A549 (cell line): ENCODE measurements around the gene CARD11. TPM values are rescaled to one million over a fixed set of nuclear protein-coding genes. Genes with fewer than 3 reads are reported as not detected.
A peak's percentile ranks its signal among the peaks of the same experiment; 100 is the strongest.

Experiments used
- ATAC-seq, 2 experiments: fragments of 200-7000 bp in 1 of 2; fragments of >200 bp in 1 of 2; cut with Nextera tagmentation in 1 of 2; cut with Tn5 transposase in 1 of 2; 3 replicates each; pipeline versions ENCODE4 v1.8.0 to v1.9.1; 2018 to 2020; ENCODE audit warnings: mild to moderate bottlenecking in 1 of 2, moderate library complexity in 1 of 2
- CTCF ChIA-PET: fragments of 300-600 bp; sonication (Branson Sonifier 250); formaldehyde crosslinking; extraction: SDS; loops from one replicate; lab custom pipeline; 2021; ENCODE audit warnings: antibody characterized with exemption, inconsistent platforms; lab: Yijun Ruan, JAX
- POLR2A ChIA-PET: fragments of 350-600 bp; formaldehyde crosslinking; extraction: SDS; loops from one replicate; lab custom pipeline; 2021; ENCODE audit warnings: antibody characterized with exemption, inconsistent platforms; lab: Yijun Ruan, JAX
- DNase-seq, 2 experiments: peaks; one replicate each; pipeline versions ENCODE4 v3.0.0 to v3.0.0-alpha.2; 2011 to 2016; ENCODE audit warnings: low read depth in 1 of 2, low spot score in 1 of 2
- FAIRE-seq: peaks from 2 replicates; lab custom pipeline; 2011; peaks lifted over from hg19 to GRCh38; lab: Jason Lieb, UNC
- H3K27ac ChIP-seq, 2 experiments: fragments of >200 bp; sonication (Bioruptor Twin); formaldehyde crosslinking; 3 replicates each; pipeline ENCODE4 v1.5.1; 2016 to 2017
- H3K4me1 ChIP-seq: fragments of >200 bp; sonication (Bioruptor Twin); formaldehyde crosslinking; 3 replicates; pipeline ENCODE4 v1.6.1; 2016
- H3K4me2 ChIP-seq: fragments of >200 bp; sonication (Bioruptor Twin); formaldehyde crosslinking; 3 replicates; pipeline ENCODE4 v1.6.1; 2016
- H3K4me3 ChIP-seq: fragments of >200 bp; sonication (Bioruptor Twin); formaldehyde crosslinking; 3 replicates; pipeline ENCODE4 v1.5.1; 2016
- H3K9me3 ChIP-seq: fragments of >200 bp; sonication (Bioruptor Twin); formaldehyde crosslinking; 3 replicates; pipeline ENCODE4 v1.6.1; 2016
- CHD4 ChIP-seq: fragments of 200-600 bp; sonication (generic); IDR thresholded peaks from 2 replicates; pipeline ENCODE4 v1.6.1; 2016; ENCODE audit warnings: antibody characterized with exemption, mild to moderate bottlenecking, borderline replicate concordance
- EHMT2 ChIP-seq: fragments of 200-600 bp; sonication (generic); IDR thresholded peaks from 2 replicates; pipeline ENCODE4 v1.6.1; 2016; ENCODE audit warnings: antibody characterized with exemption, low read depth, mild to moderate bottlenecking, moderate library complexity
- ESRRA ChIP-seq: fragments of 150-350 bp; IDR thresholded peaks from 2 replicates; pipeline ENCODE4 v1.6.1; 2014; ENCODE audit warnings: mild to moderate bottlenecking, low read length, borderline replicate concordance
- FOSB ChIP-seq: fragments of 250-450 bp; sonication (Bioruptor Pico); IDR thresholded peaks from 2 replicates; pipeline ENCODE4 v1.5.0; 2020; ENCODE audit warnings: mild to moderate bottlenecking, moderate library complexity
- HDAC2 ChIP-seq: fragments of 200-600 bp; sonication (generic); IDR thresholded peaks from 2 replicates; pipeline ENCODE4 v1.6.1; 2016
- HEYL ChIP-seq: fragments of 250-450 bp; sonication (Bioruptor Pico); IDR thresholded peaks from 2 replicates; pipeline ENCODE4 v1.8.0; 2021; ENCODE audit warnings: mild to moderate bottlenecking, moderate library complexity
- HOXB5 ChIP-seq: fragments of 250-450 bp; sonication (Bioruptor Pico); IDR thresholded peaks from 2 replicates; pipeline ENCODE4 v1.5.0; 2020; ENCODE audit warnings: mild to moderate bottlenecking, moderate library complexity
- MAFK ChIP-seq: fragments of 450-650 bp; IDR thresholded peaks from 2 replicates; pipeline ENCODE4 v1.6.1; 2014; ENCODE audit not compliant: partially characterized antibody
- MAZ ChIP-seq: fragments of 150-350 bp; IDR thresholded peaks from 2 replicates; pipeline ENCODE4 v1.6.1; 2014; ENCODE audit warnings: antibody characterized with exemption, low read depth, low read length, borderline replicate concordance
- MYC ChIP-seq: IDR thresholded peaks from 2 replicates; pipeline ENCODE4 v1.6.1; 2012; ENCODE audit warnings: mild to moderate bottlenecking, inconsistent platforms, low read length, improper control_type of control experiment, borderline replicate concordance
- RAD21 ChIP-seq, 2 experiments: fragments of >200 bp in 1 of 2; sonication (Bioruptor Twin) in 1 of 2; formaldehyde crosslinking in 1 of 2; IDR thresholded peaks in 1 of 2; conservative IDR thresholded peaks in 1 of 2; 2 replicates in 1 of 2; 3 replicates in 1 of 2; pipeline ENCODE4 v1.6.1; 2012 to 2018; ENCODE audit warnings: inconsistent platforms in 1 of 2
- RNF2 ChIP-seq: fragments of 200-600 bp; sonication (generic); IDR thresholded peaks from 2 replicates; pipeline ENCODE4 v1.6.1; 2016; ENCODE audit warnings: low read depth, mild to moderate bottlenecking, antibody characterized with exemption, moderate library complexity, borderline replicate concordance
- SREBF2 ChIP-seq: fragments of 450-650 bp; IDR thresholded peaks from 2 replicates; pipeline ENCODE4 v1.6.1; 2014; ENCODE audit warnings: mild to moderate bottlenecking, moderate library complexity
- TP53 ChIP-seq: fragments of 250-450 bp; sonication (Bioruptor Pico); IDR thresholded peaks from 2 replicates; pipeline ENCODE4 v1.5.0; 2021; ENCODE audit warnings: mild to moderate bottlenecking, moderate library complexity
- ZFP36 ChIP-seq: fragments of 450-650 bp; IDR thresholded peaks from 2 replicates; pipeline ENCODE4 v1.6.1; 2014; ENCODE audit warnings: borderline replicate concordance; ENCODE audit not compliant: partially characterized antibody
- ZNF302 ChIP-seq: fragments of 250-450 bp; sonication (Bioruptor Pico); IDR thresholded peaks from 2 replicates; pipeline ENCODE4 v1.9.0; 2021; ENCODE audit warnings: inconsistent platforms, mild to moderate bottlenecking, moderate library complexity
- ZSCAN20 ChIP-seq: fragments of 250-450 bp; sonication (Bioruptor Pico); IDR thresholded peaks from 2 replicates; pipeline ENCODE4 v1.8.0; 2022; ENCODE audit warnings: mild to moderate bottlenecking, moderate library complexity
- WGBS: methylation state at CpG from one replicate; pipeline ENCODE4 v1.1.6; 2017; ENCODE audit errors: missing lambda C conversion rate; 5-methylcytosine and 5-hydroxymethylcytosine counted together
- polyA plus RNA-seq, 4 experiments: library from polyadenylated mRNA; depleted of rRNA in 3 of 4; stranded (reverse); fragments of >200 nt; fragmentation: RNase III in 1 of 4; extraction: RNeasy Plus Mini Kit Qiagen cat#74134 plus additional on column Dnase treatment in 1 of 4; gene quantifications; 2 replicates in 3 of 4; 3 replicates in 1 of 4; pipeline ENCODE4 v1.2.3, GENCODE V29; 2011 to 2017
- TF ChIP-seq, protein P1 (sequence below): IDR thresholded peaks from 2 replicates; pipeline ENCODE4 v1.6.1; 2012
- TF ChIP-seq, protein P2 (sequence below): fragments of 150-350 bp; IDR thresholded peaks from 2 replicates; pipeline ENCODE4 v1.6.1; 2014; ENCODE audit warnings: low read depth, mild to moderate bottlenecking, low read length
- TF ChIP-seq, protein P3 (sequence below): fragments of 450-650 bp; IDR thresholded peaks from 2 replicates; pipeline ENCODE4 v1.6.1; 2014; ENCODE audit warnings: antibody characterized with exemption
- TF ChIP-seq, protein P4 (sequence below): fragments of >200 bp; sonication (Bioruptor Twin); formaldehyde crosslinking; IDR thresholded peaks from 3 replicates; pipeline ENCODE4 v1.6.1; 2016
- TF ChIP-seq, protein P5 (sequence below): fragments of >200 bp; sonication (Bioruptor Twin); formaldehyde crosslinking; IDR thresholded peaks from 2 replicates; pipeline ENCODE4 v1.6.1; 2016
- TF ChIP-seq, protein P6 (sequence below): fragments of 200-600 bp; sonication (generic); IDR thresholded peaks from 2 replicates; pipeline ENCODE4 v1.6.1; 2016; ENCODE audit warnings: antibody characterized with exemption, mild to moderate bottlenecking, moderate library complexity
- TF ChIP-seq, protein P7 (sequence below): fragments of >200 bp; sonication (Bioruptor Twin); formaldehyde crosslinking; IDR thresholded peaks from 3 replicates; pipeline ENCODE4 v1.5.1; 2016

CARD11 gene
- polyA plus RNA-seq, 2 of the 4 experiments (the other 2 are of a cell fraction), result 0.48 to 1.1 TPM

DNA sequence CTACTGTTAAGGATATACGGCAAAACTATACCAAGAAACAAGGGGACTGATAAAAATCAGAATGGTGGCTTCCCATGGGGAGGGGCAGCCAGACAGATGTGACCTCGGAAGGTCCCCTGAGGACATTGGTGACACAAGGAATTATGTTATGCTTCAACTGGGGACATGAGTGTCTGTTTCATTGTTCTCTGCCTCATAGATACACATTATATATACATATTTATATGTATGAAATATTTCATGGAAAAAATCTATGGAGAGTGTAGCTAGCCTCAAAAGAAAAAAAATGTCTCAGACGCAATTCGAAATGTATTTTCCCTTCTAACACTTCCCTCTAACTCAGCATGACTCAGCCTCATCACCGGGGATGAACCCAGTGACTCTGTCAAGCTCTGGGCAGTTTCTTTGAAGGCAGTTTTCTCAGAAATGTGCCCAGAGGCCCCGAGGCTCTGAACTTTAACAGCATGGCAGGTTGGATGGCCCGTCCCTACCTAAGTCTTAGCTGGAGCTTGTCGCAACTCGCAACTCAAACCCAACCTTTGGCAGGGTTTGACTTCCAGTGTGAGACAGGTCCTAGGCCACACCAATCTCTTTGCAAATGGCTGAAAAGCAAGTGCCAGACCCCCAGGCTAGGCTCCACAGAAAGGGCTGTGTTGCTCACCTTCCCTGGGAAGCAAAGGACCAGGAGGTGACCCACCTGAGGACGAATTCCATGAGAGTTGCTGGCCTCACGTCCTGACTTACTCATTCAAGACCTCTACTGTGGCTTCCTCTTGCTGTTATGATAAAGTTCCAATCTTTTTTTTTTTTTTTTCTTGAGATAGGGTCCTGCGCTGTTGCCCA is 86.9 kb downstream of the CARD11 start (continued):
- no peak for TF ChIP-seq ZNF302
- TF ChIP-seq, protein P1, sequence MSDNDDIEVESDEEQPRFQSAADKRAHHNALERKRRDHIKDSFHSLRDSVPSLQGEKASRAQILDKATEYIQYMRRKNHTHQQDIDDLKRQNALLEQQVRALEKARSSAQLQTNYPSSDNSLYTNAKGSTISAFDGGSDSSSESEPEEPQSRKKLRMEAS, result peak; percentile 64
- TF ChIP-seq, protein P2, sequence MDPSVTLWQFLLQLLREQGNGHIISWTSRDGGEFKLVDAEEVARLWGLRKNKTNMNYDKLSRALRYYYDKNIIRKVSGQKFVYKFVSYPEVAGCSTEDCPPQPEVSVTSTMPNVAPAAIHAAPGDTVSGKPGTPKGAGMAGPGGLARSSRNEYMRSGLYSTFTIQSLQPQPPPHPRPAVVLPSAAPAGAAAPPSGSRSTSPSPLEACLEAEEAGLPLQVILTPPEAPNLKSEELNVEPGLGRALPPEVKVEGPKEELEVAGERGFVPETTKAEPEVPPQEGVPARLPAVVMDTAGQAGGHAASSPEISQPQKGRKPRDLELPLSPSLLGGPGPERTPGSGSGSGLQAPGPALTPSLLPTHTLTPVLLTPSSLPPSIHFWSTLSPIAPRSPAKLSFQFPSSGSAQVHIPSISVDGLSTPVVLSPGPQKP, result no peak

DNA sequence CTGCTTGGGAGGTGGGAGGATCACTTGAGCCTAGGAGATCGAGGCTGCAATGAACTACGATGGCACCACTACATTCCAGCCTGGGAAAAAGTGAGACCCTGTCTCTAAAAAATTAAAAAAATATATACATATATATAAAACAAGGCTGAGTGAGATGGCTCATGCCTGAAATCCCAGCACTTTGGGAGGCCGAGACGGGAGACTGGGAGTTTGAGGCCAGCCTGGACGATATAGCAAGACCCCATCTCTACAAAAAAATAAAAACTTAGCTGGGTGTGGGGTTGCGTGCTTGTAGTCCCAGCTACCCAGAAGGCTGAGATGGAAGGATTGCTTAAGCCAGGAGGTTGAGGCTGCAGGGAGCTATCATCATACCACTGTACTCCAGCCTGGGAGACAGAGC is 87.6 kb downstream of the CARD11 start:
- no peak for ATAC-seq
- ChIA-PET POLR2A (interaction anchor here (1.0 kb wide), 1 partner anchor 22 kb away, joined by 3 read pairs; no protein-coding TSS in a partner anchor), CTCF (interaction anchor here (1.1 to 1.2 kb wide), 2 partner anchors 198 to 344 kb away, joined by 3 to 4 read pairs; no protein-coding TSS in a partner anchor)
- peak overlapping the region; percentile 51 for H3K4me2 ChIP-seq
- no peak for FAIRE-seq
- WGBS, result 98% methylated on average over 6 of the region's 6 CpGs
- peak overlapping the region; percentile 74 to 91 for H3K27ac ChIP-seq
- peaks cover 14% of the 10 kb centered on the region for H3K4me1 ChIP-seq
- TF ChIP-seq FOSB (CRISPR knock-in tag) (no peak), TP53 (no peak), HEYL (no peak), SREBF2 (no peak), MAZ (no peak), HOXB5 (CRISPR knock-in tag) (no peak), CHD4 (no peak), HDAC2 (no peak)
- TF ChIP-seq, protein P3, sequence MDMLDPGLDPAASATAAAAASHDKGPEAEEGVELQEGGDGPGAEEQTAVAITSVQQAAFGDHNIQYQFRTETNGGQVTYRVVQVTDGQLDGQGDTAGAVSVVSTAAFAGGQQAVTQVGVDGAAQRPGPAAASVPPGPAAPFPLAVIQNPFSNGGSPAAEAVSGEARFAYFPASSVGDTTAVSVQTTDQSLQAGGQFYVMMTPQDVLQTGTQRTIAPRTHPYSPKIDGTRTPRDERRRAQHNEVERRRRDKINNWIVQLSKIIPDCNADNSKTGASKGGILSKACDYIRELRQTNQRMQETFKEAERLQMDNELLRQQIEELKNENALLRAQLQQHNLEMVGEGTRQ, result no peak
- TF ChIP-seq, protein P4, sequence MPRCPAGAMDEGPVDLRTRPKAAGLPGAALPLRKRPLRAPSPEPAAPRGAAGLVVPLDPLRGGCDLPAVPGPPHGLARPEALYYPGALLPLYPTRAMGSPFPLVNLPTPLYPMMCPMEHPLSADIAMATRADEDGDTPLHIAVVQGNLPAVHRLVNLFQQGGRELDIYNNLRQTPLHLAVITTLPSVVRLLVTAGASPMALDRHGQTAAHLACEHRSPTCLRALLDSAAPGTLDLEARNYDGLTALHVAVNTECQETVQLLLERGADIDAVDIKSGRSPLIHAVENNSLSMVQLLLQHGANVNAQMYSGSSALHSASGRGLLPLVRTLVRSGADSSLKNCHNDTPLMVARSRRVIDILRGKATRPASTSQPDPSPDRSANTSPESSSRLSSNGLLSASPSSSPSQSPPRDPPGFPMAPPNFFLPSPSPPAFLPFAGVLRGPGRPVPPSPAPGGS, result no peak
- TF ChIP-seq, protein P5, sequence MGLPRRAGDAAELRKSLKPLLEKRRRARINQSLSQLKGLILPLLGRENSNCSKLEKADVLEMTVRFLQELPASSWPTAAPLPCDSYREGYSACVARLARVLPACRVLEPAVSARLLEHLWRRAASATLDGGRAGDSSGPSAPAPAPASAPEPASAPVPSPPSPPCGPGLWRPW, result no peak
- TF ChIP-seq, protein P6, sequence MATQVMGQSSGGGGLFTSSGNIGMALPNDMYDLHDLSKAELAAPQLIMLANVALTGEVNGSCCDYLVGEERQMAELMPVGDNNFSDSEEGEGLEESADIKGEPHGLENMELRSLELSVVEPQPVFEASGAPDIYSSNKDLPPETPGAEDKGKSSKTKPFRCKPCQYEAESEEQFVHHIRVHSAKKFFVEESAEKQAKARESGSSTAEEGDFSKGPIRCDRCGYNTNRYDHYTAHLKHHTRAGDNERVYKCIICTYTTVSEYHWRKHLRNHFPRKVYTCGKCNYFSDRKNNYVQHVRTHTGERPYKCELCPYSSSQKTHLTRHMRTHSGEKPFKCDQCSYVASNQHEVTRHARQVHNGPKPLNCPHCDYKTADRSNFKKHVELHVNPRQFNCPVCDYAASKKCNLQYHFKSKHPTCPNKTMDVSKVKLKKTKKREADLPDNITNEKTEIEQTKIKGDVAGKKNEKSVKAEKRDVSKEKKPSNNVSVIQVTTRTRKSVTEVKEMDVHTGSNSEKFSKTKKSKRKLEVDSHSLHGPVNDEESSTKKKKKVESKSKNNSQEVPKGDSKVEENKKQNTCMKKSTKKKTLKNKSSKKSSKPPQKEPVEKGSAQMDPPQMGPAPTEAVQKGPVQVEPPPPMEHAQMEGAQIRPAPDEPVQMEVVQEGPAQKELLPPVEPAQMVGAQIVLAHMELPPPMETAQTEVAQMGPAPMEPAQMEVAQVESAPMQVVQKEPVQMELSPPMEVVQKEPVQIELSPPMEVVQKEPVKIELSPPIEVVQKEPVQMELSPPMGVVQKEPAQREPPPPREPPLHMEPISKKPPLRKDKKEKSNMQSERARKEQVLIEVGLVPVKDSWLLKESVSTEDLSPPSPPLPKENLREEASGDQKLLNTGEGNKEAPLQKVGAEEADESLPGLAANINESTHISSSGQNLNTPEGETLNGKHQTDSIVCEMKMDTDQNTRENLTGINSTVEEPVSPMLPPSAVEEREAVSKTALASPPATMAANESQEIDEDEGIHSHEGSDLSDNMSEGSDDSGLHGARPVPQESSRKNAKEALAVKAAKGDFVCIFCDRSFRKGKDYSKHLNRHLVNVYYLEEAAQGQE, result no peak
- no peaks in the 10 kb centered on the region for H3K9me3 ChIP-seq
- no peak overlapping the region for H3K4me3 ChIP-seq
- no peak for DNase-seq

DNA sequence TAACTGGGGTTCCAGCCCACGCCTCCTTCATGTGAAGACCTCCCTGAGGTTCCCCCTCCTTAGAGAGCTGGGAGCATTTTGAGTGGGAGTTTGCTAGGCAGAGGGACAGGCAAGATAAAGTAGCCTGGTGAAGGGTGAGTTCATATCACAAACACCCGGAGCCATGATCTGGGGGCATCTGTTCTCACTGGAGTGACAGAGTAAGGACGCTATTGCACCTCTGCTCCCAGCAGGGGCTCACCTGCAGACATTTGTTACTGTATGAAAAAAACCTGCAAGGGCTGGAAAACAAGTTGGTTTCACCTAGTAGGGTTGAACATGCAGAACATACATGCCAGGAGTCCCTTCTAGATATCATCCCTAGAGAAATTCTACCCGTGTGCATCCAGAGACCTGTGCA is 88.4 kb downstream of the CARD11 start:
- ATAC-seq (no peak), DNase-seq (no peak), FAIRE-seq (no peak)
- TF ChIP-seq MYC (no peak), ZFP36 (no peak), MAFK (no peak), SREBF2 (no peak), ZSCAN20 (no peak), CHD4 (no peak), HDAC2 (no peak), RAD21 (conservative IDR thresholded peaks at IDR 0.05 in 1 of 2, IDR thresholded peaks at IDR 0.05 in 1 of 2) (no peak), FOSB (CRISPR knock-in tag) (no peak), RNF2 (no peak), EHMT2 (no peak), ESRRA (no peak), HEYL (no peak)
- TF ChIP-seq, protein P7, sequence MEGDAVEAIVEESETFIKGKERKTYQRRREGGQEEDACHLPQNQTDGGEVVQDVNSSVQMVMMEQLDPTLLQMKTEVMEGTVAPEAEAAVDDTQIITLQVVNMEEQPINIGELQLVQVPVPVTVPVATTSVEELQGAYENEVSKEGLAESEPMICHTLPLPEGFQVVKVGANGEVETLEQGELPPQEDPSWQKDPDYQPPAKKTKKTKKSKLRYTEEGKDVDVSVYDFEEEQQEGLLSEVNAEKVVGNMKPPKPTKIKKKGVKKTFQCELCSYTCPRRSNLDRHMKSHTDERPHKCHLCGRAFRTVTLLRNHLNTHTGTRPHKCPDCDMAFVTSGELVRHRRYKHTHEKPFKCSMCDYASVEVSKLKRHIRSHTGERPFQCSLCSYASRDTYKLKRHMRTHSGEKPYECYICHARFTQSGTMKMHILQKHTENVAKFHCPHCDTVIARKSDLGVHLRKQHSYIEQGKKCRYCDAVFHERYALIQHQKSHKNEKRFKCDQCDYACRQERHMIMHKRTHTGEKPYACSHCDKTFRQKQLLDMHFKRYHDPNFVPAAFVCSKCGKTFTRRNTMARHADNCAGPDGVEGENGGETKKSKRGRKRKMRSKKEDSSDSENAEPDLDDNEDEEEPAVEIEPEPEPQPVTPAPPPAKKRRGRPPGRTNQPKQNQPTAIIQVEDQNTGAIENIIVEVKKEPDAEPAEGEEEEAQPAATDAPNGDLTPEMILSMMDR, result no peak
- Histone ChIP-seq H3K4me1 (peaks cover 14% of the 10 kb centered on the region), H3K4me3 (no peak overlapping the region), H3K4me2 (no peak overlapping the region), H3K9me3 (no peaks in the 10 kb centered on the region), H3K27ac (peak overlapping the region; percentile 74 to 91)
- CTCF ChIA-PET, result interaction anchor here (1.3 kb wide), 1 partner anchor 26 kb away, joined by 3 read pairs; no protein-coding TSS in a partner anchor
- POLR2A ChIA-PET, result no interaction called here
- 80% methylated on average over 3 of the region's 4 CpGs for WGBS
